ENCODE measurements around the gene CUX1.

DNA sequence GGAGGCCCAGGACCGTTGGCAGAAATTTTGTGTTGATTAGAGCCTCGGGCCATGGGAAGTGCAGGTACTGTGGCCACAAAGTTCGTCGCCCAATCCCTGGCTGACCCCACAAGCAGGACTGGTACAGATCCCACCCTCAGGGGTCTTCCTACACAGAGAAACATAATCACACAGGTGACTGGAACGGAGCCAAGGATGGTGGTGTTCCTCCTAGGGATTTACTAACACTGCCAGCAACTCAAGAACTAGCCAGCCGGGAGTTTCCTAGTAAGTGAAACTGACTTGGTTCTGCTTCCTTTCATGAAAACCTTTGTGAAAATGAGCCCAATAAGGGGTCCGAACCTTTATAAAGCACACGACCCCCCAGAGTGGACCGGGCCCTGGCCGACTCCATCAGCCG, 5.7 kb downstream of the CUX1 start:
- TF ChIP-seq YY1 (IDR thresholded peaks at IDR 0.05; ENCODE audit: insufficient read depth, insufficient read length) (no peak), ZNF274 (IDR thresholded peaks at IDR 0.05; ENCODE audit: low read depth, low read length) (no peak)

Measured in NT2/D1 (cell line).